Gastrocnemius medialis (tissue), 4 donors: ENCODE data around the gene LMBR1.

Source experiments
- CTCF ChIP-seq, 5 experiments: fragments of 450-650 bp in 3 of 5; fragments of 200-600 bp in 2 of 5; sonication (generic) in 2 of 5; IDR thresholded peaks in 4 of 5; conservative IDR thresholded peaks in 1 of 5; 1 replicate in 4 of 5; 2 replicates in 1 of 5; pipeline ENCODE4 v1.5.1; 2016 to 2019; ENCODE audit warnings: antibody characterized with exemption in 5 of 5, mild to moderate bottlenecking in 3 of 5, moderate library complexity in 3 of 5
- POLR2A ChIP-seq, 2 donors: fragments of 450-650 bp; IDR thresholded peaks; one replicate each; pipeline ENCODE4 v1.6.1; 2017; ENCODE audit warnings: antibody characterized with exemption in 2 of 2, mild to moderate bottlenecking in 2 of 2, moderate library complexity in 2 of 2

DNA sequence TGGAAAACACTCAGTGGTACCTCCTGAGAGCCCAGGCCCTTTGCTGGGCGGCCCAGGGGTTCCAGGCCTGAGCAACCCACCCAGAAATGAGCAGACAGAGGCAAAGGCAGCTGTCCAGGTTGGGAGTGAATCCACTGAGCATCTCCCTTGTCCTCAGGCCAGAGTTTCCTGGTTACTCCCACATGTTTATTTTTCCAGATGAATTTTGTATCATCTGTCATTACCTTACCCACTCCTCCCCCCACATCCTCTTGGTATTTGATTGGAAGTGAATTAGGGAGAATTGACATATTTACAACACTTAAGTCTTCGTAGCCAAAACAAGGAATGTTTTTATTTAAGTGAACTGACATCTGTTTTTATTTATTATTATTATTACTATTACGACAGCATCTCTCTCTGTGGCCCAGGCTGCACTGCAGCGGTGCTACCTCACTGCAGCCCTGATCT is 13.2 kb upstream of the LMBR1 start:
- TF ChIP-seq CTCF (IDR thresholded peaks at IDR 0.05 in 4 of 5, conservative IDR thresholded peaks at IDR 0.05 in 1 of 5) (no peak), POLR2A (IDR thresholded peaks at IDR 0.05) (no peak)
